A549 treated with RU486 at 1 μM for 4 hours (cell line): ENCODE data around the gene C3. TPM values are rescaled to one million over a fixed set of nuclear protein-coding genes. Genes with fewer than 3 reads are reported as not detected.

ENCODE experiments used
- total RNA-seq: library from RNA; stranded (reverse); fragments of 200-300 nt; extraction: Qiagen RNA extraction; gene quantifications from 5 replicates; pipeline ENCODE4 v1.2.3, GENCODE V29; 2022; ENCODE audit warnings: low read depth

Gene C3
- 34.0 to 64.4 TPM (median 45.2 TPM) in 5 replicates for total RNA-seq

DNA sequence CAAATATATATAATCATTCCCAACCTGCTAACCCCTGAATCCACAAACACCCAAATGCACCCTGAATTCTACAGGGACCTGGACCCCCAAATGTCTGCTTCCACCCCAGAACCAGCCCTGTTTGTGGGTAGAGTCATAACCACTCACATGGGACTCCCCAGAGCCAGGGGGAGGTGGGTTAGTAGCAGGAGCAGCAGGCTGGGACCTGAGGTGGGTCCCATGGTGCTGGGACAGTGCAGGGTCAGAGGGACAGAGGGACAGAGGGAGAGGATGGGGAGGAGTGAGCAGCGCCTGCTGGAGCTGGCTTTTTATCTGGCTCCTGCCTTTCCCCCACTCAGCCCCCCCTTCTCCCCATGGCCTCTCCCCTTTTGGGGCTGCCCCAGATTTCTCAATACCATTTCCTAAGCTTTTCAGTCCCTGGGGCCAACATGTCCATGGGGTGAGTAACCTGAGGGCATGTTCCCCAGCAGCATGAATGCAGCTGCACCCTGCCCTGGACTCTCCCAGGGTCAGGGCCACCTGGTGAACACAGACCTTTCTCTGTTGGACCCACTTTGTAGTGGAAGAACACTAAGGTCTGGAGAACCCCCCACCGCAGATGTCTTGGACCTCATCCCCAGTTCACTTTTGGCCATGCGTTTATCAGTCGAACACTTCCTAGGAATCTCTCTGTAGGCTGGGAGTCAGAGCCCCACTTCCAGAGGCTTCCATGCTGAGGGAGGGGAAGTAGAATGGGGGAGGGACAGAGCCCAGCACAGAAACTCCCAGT, at the start of gene C3:
TSS of gene C3 (minus strand) at position 282 of the 769 bp plus-strand sequence. CDS start at position 221, 61 bp downstream.

GRCh38 chr19:6767357-6768235, 47.1 kb upstream of the C3 start, which contains the start of gene SH2D3A:
TSS of gene SH2D3A (minus strand) at chr19:6767435. CDS start at chr19:6763748, 3,687 bp downstream.

GRCh38 chr19:6739390-6739882, 19.0 kb upstream of the C3 start, which contains the start of gene TRIP10:
TSS of gene TRIP10 (plus strand) at chr19:6739680. CDS start at chr19:6739762, 82 bp downstream.

DNA sequence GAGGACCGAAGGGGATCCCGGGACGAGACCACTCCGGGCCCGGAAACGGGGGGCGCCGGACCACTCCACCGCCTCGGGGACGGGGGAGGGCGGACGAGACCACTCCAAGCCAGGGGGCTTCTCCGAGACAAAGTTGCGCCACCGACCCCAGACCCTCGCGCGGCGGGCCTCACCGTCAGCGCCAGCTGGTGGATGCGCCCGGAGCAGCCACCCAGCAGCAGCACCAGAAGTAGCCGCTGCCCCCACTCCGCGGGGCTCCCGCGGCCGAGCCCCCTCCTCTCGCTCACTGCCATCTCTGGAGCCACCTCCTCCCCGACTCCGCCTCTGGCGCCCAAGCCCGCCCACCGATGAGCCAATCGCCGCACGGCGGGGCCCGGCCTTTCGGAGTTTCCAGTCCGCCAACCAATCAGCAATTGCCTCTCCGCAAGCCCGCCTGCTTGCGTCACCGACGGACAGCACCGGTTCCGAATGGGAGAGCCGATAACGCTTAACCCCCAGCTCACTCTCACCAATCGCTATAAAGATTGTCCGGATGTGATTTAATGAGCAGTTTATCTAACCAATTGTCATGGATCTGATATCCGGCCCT, 16.9 kb upstream of the C3 start, which contains the start of gene GPR108:
TSS of gene GPR108 (minus strand) at position 297 of the 589 bp plus-strand sequence. CDS start at position 293, 4 bp downstream.

Other genes starting within 250 kb of the C3 start
- 0.12 to 0.39 TPM (median 0.30 TPM) in 5 replicates for gene DENND1C, start 238.9 kb downstream of the C3 start, total RNA-seq
- 4.9 to 6.8 TPM (median 6.2 TPM) in 5 replicates for gene TUBB4A, start 218.3 kb downstream of the C3 start, total RNA-seq
- 4.7 to 8.9 TPM (median 7.0 TPM) in 5 replicates for gene TNFSF9, start 189.6 kb downstream of the C3 start, total RNA-seq
- 13.5 to 28.3 TPM (median 24.8 TPM) in 5 replicates for gene CD70, start 129.5 kb downstream of the C3 start, total RNA-seq
- 0.05 to 0.13 TPM (median 0.07 TPM) in 4 of 5 replicates, not detected in the other for gene TNFSF14, start 50.5 kb downstream of the C3 start, total RNA-seq
- gene GPR108, start 16.9 kb upstream of the C3 start, total RNA-seq, result 25.8 to 40.2 TPM (median 37.7 TPM) in 5 replicates
- 55.9 to 66.1 TPM (median 62.1 TPM) in 5 replicates for gene TRIP10, start 19.0 kb upstream of the C3 start, total RNA-seq
- gene SH2D3A, start 46.8 kb upstream of the C3 start, total RNA-seq, result 12.1 to 16.8 TPM (median 14.5 TPM) in 5 replicates
- 6.2 to 9.7 TPM (median 6.6 TPM) in 5 replicates for gene VAV1, start 52.1 kb upstream of the C3 start, total RNA-seq
- gene ADGRE1, start 166.9 kb upstream of the C3 start, total RNA-seq, result 4.3 to 6.9 TPM (median 5.2 TPM) in 5 replicates